Limb (tissue), 2 donors: Measurements from ENCODE around the gene OR12D1.
"Not testable (repeated sequence)": the region's sequence is repeated elsewhere in the genome, so short reads cannot be mapped to it uniquely, and the experiment has no call there.

Source experiments
- DNase-seq, 2 donors: peaks; one replicate each; pipeline ENCODE4 v3.0.0-alpha.2; 2016; ENCODE audit errors: extremely low spot score in 2 of 2

The OR12D1 gene

GRCh38 chr6:29414588-29414987, at the start of gene OR12D1:
OR12D1 (plus strand) TSS chr6:29414928.
- DNase-seq, result no peak

GRCh38 chr6:29368765-29369164, 46.0 kb upstream of the OR12D1 start, which contains the start of gene OR5V1:
OR5V1 (minus strand) TSS chr6:29368865; CDS start chr6:29356195, 12,670 bp downstream.
- no peak for DNase-seq

GRCh38 chr6:29375191-29375590, 39.5 kb upstream of the OR12D1 start, which contains the start of gene OR12D3:
OR12D3 (minus strand) TSS chr6:29375291; CDS start chr6:29375287, 4 bp downstream.
- no peak for DNase-seq

- DNase-seq, result no peak
Observed at GRCh38 chr6:29376003-29376402, 38.7 kb upstream of the OR12D1 start.

- DNase-seq, result no peak
Observed at GRCh38 chr6:29388533-29388932, 26.2 kb upstream of the OR12D1 start.

- DNase-seq, result no peak
Observed at GRCh38 chr6:29395331-29395730, 19.4 kb upstream of the OR12D1 start, which contains the start of gene OR12D2. OR12D2 (plus strand) TSS chr6:29395631; CDS start chr6:29396700, 1,069 bp downstream.

GRCh38 chr6:29399525-29399924, 15.2 kb upstream of the OR12D1 start:
- no peak for DNase-seq

GRCh38 chr6:29403801-29404200, 10.9 kb upstream of the OR12D1 start:
- DNase-seq, result no peak

GRCh38 chr6:29419516-29419915, 4.8 kb downstream of the OR12D1 start:
- DNase-seq, result no peak

- no peak for DNase-seq
Observed at GRCh38 chr6:29424168-29424567, 9.4 kb downstream of the OR12D1 start.

- no peak for DNase-seq
Observed at GRCh38 chr6:29424575-29424974, 9.8 kb downstream of the OR12D1 start.

- DNase-seq, result no peak
Observed at GRCh38 chr6:29425075-29425474, 10.3 kb downstream of the OR12D1 start.

GRCh38 chr6:29426654-29427053, 11.9 kb downstream of the OR12D1 start:
- no peak for DNase-seq

- not testable (repeated sequence) for DNase-seq
Observed at GRCh38 chr6:29436730-29437129, 22.0 kb downstream of the OR12D1 start.

GRCh38 chr6:29439006-29439405, 24.3 kb downstream of the OR12D1 start, which contains the start of gene OR10C1:
OR10C1 (plus strand) TSS chr6:29439306; CDS start chr6:29440016, 710 bp downstream.
- no peak for DNase-seq

GRCh38 chr6:29442719-29443118, 28.0 kb downstream of the OR12D1 start:
- no peak for DNase-seq

GRCh38 chr6:29444031-29444430, 29.3 kb downstream of the OR12D1 start:
- DNase-seq, result not testable (repeated sequence)

- DNase-seq, result no peak
Observed at GRCh38 chr6:29447670-29448069, 32.9 kb downstream of the OR12D1 start.

- no peak for DNase-seq
Observed at GRCh38 chr6:29451471-29452193, 36.9 kb downstream of the OR12D1 start.

- no peak for DNase-seq
Observed at GRCh38 chr6:29456971-29457370, 42.2 kb downstream of the OR12D1 start, which contains the start of the genes OR11A1 and OR2H1. OR11A1 (minus strand) TSS chr6:29457071; CDS start chr6:29427641, 29,430 bp downstream. OR2H1 (plus strand) TSS chr6:29457155; CDS start chr6:29461770, 4,615 bp downstream.

GRCh38 chr6:29461021-29461814, 46.5 kb downstream of the OR12D1 start:
- no peak for DNase-seq

- DNase-seq, result no peak
Observed at GRCh38 chr6:29462022-29462421, 47.3 kb downstream of the OR12D1 start.
